ENCODE measurements around the gene CORO6. TPM values are rescaled to one million over a fixed set of nuclear protein-coding genes. Genes with fewer than 3 reads are reported as not detected.

CORO6 gene
- total RNA-seq: 3.2 and 5.7 TPM in 2 replicates

GRCh38 chr17:29622337-29623282, at the start of gene CORO6:
TSS of gene CORO6 (minus strand) at chr17:29622912. CDS start at chr17:29621421, 1,491 bp downstream.

GRCh38 chr17:29592850-29593551, 29.7 kb downstream of the CORO6 start, which contains the start of gene ANKRD13B:
TSS of gene ANKRD13B (plus strand) at chr17:29593132. CDS start at chr17:29593622, 490 bp downstream.

GRCh38 chr17:29589524-29590410, 32.9 kb downstream of the CORO6 start, which contains the start of gene GIT1:
TSS of gene GIT1 (minus strand) at chr17:29589648. CDS start at chr17:29589378, 270 bp downstream.

GRCh38 chr17:29568331-29569244, 54.1 kb downstream of the CORO6 start, which contains the start of gene TP53I13:
TSS of gene TP53I13 (plus strand) at chr17:29568701. CDS start at chr17:29568759, 58 bp downstream.

GRCh38 chr17:29566473-29567303, 56.0 kb downstream of the CORO6 start, which contains the start of gene ABHD15:
TSS of gene ABHD15 (minus strand) at chr17:29567037. CDS start at chr17:29566966, 71 bp downstream.

Other genes starting within 250 kb of the CORO6 start
- 18.2 and 32.4 TPM in 2 replicates for gene TAOK1, start 232.5 kb downstream of the CORO6 start, total RNA-seq
- gene ABHD15, start 55.9 kb downstream of the CORO6 start, total RNA-seq: 8.9 and 10.1 TPM in 2 replicates
- gene TP53I13, start 54.2 kb downstream of the CORO6 start, total RNA-seq: 44.7 and 52.5 TPM in 2 replicates
- 14.5 and 24.5 TPM in 2 replicates for gene GIT1, start 33.3 kb downstream of the CORO6 start, total RNA-seq
- 2.7 and 4.3 TPM in 2 replicates for gene ANKRD13B, start 29.8 kb downstream of the CORO6 start, total RNA-seq